NCI-H748 treated with DMSO at 0.1 percent for 48 hours (cell line): ENCODE results near the gene TAB3.

Source experiments
- DNase-seq: peaks from one replicate; lab custom pipeline; 2025; lab: John Stamatoyannopoulos, UW

TAB3 gene

GRCh38 chrX:30887288-30887687, 1.8 kb downstream of the TAB3 start:
- DNase-seq: no peak

DNA sequence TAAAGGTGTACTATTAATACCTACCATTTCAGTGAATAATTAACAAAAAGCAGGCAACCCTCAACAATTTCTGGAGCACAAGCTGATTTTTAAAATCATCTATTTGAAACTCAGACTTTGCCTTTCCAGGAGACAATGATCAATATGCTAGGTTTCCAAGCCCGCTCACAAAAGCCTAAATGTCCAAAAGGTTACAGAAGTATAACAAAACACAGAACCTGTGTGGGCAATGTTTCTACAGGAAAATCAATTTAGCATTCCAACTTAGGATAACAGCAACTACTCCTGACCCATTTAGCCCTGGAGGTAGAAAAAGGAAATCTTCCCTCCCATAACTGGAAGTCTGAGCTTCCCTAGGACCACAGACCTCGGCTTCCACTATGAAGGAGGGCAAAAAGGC, 3.9 kb downstream of the TAB3 start:
- DNase-seq: no peak

GRCh38 chrX:30883138-30883537, 5.9 kb downstream of the TAB3 start:
- DNase-seq: no peak

DNA sequence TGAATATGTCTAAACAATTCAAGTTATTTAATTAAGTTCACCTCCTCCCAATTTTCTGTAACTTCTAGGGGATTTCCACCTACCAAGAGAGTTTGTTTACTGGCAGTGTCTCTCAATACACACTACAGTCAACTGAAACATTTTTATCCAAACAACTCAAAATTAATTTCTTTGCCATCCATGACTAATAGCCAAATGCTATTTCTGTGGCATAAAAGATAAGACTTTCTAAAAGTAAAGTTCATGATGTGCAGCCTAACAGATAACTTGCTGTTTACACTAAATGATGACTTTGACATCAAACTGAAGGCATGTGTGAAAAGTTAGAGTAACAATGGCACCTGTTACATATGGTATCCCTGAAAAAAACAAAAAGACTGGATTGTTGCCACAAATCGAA, 7.3 kb downstream of the TAB3 start:
- DNase-seq: no peak

- no peak for DNase-seq
Observed at GRCh38 chrX:30881390-30881789, 7.7 kb downstream of the TAB3 start.

DNA sequence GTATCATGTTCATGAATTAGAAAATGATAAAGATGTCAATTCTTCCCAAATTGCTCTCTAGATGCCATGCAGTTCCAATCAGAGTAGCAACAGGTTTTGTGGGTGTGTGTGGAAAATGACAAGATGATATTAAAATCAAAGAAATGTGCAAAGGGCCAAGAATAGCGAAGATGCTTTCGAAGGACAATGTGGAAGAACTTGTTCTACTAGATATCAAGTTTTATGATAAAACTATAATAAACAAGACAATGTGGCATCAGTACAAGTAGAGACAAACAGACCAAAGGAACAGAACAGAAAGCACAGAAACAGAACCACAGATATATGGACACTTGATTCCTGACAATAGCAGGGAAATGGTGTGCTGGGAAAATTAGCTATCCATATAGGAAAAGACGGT, 9.0 kb downstream of the TAB3 start:
- no peak for DNase-seq

- no peak for DNase-seq
Observed at GRCh38 chrX:30876367-30876766, 12.7 kb downstream of the TAB3 start.

DNA sequence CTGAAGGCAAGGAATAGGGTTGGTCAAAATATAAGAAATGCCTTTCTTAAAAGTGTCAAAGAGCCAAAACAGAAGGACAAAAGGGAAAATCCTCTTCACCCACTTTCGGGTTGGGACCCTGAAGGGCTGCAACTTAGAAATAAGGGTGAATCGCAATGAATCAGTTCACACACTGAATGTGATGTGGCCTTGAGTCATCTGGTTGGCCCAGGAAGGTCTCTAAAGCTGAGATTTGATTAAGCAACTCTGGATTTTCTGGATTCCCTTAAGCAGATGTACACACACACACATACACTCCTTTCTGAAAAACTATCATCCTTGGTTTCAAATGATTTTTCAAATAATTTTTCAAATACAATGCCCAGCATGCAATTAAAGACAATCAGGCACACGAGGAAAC, 13.1 kb downstream of the TAB3 start:
- DNase-seq: no peak

- no peak for DNase-seq
Observed at GRCh38 chrX:30874851-30875250, 14.2 kb downstream of the TAB3 start.

DNA sequence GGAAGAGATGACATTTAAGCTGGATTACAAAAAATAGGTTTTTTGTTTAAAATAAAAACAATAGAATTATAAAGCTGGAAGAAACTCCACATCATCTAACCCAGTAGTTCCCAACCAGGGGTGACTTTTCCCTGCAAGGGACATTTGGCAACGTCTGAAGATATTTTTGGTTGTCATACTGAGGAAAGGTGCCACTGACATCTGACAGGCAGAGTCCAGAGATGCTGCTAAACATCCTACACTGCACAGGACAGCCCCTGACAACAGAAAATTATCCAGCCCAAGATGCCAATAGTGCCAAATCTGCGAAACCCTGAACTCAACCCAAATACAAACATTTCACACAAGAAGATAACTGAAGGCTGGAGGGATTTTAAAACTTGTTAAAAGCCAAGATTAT, 18.5 kb downstream of the TAB3 start:
- no peak for DNase-seq

- no peak for DNase-seq
Observed at GRCh38 chrX:30865612-30866011, 23.4 kb downstream of the TAB3 start.

DNA sequence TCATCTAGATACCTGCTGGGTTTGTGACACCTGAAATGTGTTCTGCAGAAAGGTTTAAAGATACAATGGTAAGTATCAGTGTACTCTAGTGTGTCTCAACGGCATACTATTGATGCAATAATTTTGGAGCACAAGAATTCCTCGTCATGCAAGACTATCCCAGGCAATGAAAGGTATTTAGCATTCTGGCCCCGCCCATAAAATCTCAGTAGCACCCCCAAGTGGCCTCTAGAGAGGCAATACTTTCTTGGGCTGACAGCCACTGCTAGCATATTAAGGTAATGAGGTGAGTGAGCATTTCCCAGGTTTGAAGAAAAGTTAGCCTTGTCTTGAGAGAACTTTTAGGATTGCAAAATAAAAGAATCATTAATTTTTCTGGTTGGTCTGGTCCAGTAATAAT, 24.0 kb downstream of the TAB3 start:
- DNase-seq: no peak

GRCh38 chrX:30864383-30864785, 24.7 kb downstream of the TAB3 start:
- DNase-seq: no peak

- no peak for DNase-seq
Observed at GRCh38 chrX:30863974-30864373, 25.1 kb downstream of the TAB3 start.

- no peak for DNase-seq
Observed at GRCh38 chrX:30858098-30858497, 31.0 kb downstream of the TAB3 start.

DNA sequence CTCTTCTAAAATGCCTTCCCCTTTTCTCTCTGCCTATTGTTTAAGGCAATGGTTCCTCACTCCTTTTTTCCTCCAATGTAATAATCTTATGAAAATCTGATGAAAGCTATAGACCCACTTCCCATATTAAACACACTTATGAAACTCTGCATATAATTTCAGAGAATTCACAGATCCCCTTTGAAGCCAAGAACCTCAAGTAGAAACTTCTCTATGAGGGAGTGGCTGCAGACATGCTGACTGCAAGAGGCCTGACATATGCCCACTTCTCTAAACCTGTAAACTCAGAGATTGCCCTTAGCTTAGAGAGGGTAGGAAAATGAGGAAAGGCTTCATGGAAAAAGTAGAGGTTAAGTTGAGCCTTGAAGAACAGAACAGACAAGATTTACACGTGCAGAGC, 37.6 kb downstream of the TAB3 start:
- no peak for DNase-seq

DNA sequence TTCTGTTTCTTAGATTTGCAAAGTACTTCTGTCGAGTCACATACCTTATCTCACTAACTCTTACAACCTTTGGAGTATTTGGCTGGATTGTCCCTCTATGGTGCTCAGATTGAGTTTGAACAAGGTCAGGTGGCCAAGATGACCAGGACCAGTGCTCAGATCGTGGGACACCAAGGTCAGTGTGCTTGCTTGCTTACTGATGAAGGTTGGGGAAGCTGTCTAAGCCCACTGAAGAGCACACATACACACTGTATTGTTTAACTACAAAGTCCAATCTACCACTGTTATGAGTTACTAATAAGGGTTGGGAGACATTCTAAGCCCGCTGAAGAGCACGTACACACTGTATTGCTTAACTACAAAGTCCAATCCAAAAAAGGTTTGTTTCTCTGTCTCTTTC, 53.7 kb downstream of the TAB3 start:
- DNase-seq: no peak

GRCh38 chrX:30833896-30834295, 55.2 kb downstream of the TAB3 start:
- no peak for DNase-seq

- DNase-seq: no peak
Observed at GRCh38 chrX:30831082-30831481, 58.0 kb downstream of the TAB3 start.

GRCh38 chrX:30830326-30830943, 58.6 kb downstream of the TAB3 start:
- DNase-seq: no peak

DNA sequence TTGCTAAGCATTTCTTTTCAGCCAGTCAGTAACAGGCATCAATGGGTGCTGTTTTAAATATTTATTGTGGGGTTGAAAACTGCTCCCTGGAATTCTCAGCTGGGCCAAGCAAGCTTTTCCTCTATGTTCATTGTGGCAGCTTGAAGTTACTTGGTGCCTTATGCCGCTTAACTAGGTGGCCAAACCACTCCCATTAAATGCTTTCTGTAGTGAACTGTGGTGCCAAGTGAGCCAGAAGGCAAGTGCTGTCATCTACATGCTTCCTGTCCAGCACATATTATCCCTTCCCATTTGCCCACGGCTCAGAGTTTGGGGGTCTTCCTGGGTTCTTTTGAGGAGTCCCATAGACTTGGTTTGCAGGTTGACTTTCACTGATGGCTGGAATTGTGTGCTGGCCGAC, 64.8 kb downstream of the TAB3 start:
- DNase-seq: no peak

GRCh38 chrX:30822764-30823163, 66.3 kb downstream of the TAB3 start:
- DNase-seq: no peak

DNA sequence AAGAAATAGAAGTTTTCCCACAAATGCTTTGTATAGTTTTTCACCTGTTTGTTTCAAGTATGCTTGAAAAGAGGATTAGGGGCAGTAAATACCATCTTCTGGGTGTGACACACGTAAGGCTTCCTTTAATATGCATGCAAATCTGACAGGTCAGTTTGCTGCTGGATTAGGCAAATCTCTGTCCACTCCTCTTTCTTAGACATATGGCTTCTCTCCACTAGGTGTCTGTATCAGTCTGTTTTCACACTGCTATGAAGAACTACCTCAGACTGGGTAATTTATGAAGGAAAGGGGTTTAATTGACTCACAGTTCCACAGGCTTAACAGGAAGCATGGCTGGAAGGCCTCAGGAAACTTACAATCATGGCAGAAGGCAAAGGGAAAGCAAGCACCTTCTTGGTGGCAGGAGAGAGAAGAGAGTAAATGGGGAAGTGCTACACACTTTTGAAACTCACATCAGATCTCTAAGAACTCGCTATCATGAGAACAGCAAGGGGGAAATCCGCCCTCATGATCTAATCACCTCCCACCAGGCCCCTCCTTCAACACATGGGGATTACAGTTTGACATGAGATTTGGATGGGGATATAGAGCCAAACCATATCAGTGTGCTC, 66.9 kb downstream of the TAB3 start:
- DNase-seq: no peak

- DNase-seq: no peak
Observed at GRCh38 chrX:30821116-30821515, 67.9 kb downstream of the TAB3 start.
